ENCODE measurements around the gene SIT1. TPM values are rescaled to one million over a fixed set of nuclear protein-coding genes. Genes with fewer than 3 reads are reported as not detected.

Gene SIT1
- total and polyA plus RNA-seq, 4 donors = 0.87 to 3.8 (median 1.4) TPM

DNA sequence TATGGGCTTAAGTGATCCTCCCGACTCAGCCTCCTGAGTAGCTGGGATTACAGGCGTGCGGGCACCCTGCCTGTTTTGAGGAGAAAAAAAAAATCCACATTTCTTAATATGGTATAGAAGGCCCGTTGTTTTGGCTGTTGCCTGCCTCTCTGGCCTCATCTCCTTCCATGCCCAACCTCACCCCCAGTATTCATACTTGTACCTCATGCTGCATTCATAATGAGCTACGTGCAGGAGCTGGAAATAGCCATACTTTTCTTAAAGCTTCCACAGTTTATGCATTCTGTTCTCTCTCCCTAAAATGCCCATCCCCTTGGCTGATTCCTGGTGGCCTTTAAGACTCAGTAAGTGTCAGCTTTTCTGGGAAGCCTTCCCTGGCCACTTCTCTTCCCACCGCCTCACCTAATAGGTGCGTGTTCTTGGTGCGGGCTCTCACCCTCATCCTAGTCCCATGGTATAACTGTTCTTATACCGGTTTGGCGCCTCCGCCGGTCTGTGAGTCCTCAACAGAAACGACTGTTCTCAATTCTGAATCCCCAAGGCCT lies 41.1 kb upstream of the SIT1 start:
- H3K4me1 ChIP-seq (ENCODE audit: control insufficient read depth in 5 of 5, insufficient read depth in 5 of 5, low read length in 5 of 5) = peaks cover 6 to 25% (median 11%) of the 10 kb centered on the region in 5 donors
- peak overlapping the region; percentile 44 to 91 for H3K27ac ChIP-seq (ENCODE audit: low read depth in 1 of 2, low read length in 1 of 2)
- ATAC-seq (ENCODE audit: insufficient read depth, low FRiP score) (no peak), DNase-seq (no peak)
- no peak overlapping the region for H3K9ac ChIP-seq (ENCODE audit: insufficient read depth in 1 of 2, low read length in 2 of 2)
- 81 to 86% methylated on average over 13 of the region's 13 CpGs for WGBS, 2 donors
- peaks cover 0 to 2% (median 2%) of the 10 kb centered on the region in 4 donors for H3K36me3 ChIP-seq (ENCODE audit: control insufficient read depth in 4 of 4, insufficient read depth in 4 of 4, low read length in 4 of 4)
- TF ChIP-seq, protein P1, sequence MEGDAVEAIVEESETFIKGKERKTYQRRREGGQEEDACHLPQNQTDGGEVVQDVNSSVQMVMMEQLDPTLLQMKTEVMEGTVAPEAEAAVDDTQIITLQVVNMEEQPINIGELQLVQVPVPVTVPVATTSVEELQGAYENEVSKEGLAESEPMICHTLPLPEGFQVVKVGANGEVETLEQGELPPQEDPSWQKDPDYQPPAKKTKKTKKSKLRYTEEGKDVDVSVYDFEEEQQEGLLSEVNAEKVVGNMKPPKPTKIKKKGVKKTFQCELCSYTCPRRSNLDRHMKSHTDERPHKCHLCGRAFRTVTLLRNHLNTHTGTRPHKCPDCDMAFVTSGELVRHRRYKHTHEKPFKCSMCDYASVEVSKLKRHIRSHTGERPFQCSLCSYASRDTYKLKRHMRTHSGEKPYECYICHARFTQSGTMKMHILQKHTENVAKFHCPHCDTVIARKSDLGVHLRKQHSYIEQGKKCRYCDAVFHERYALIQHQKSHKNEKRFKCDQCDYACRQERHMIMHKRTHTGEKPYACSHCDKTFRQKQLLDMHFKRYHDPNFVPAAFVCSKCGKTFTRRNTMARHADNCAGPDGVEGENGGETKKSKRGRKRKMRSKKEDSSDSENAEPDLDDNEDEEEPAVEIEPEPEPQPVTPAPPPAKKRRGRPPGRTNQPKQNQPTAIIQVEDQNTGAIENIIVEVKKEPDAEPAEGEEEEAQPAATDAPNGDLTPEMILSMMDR (IDR thresholded peaks at IDR 0.05; ENCODE audit: control extremely low read depth, extremely low read depth) = no peak
- no peaks in the 10 kb centered on the region for H3K27me3 ChIP-seq (ENCODE audit: control insufficient read depth in 3 of 3, insufficient read depth in 3 of 3, low read length in 2 of 3)
- H3K4me3 ChIP-seq = no peak overlapping the region
- no peaks in the 10 kb centered on the region for H3K9me3 ChIP-seq (ENCODE audit: control insufficient read depth in 4 of 4, insufficient read depth in 3 of 4, low read length in 3 of 4)

GRCh38 chr9:35691334-35691650 lies 40.6 kb upstream of the SIT1 start:
- no peak for ATAC-seq (ENCODE audit: insufficient read depth, low FRiP score)
- Histone ChIP-seq H3K36me3 (ENCODE audit: control insufficient read depth in 4 of 4, insufficient read depth in 4 of 4, low read length in 4 of 4) (peaks cover 0 to 3% (median 0%) of the 10 kb centered on the region in 4 donors), H3K27me3 (ENCODE audit: control insufficient read depth in 3 of 3, insufficient read depth in 3 of 3, low read length in 2 of 3) (no peaks in the 10 kb centered on the region), H3K27ac (ENCODE audit: low read depth in 1 of 2, low read length in 1 of 2) (peak overlapping the region; percentile 52 to 91), H3K9me3 (ENCODE audit: control insufficient read depth in 4 of 4, insufficient read depth in 3 of 4, low read length in 3 of 4) (no peaks in the 10 kb centered on the region), H3K4me3 (peak overlapping the region; percentile 32), H3K4me1 (ENCODE audit: control insufficient read depth in 5 of 5, insufficient read depth in 5 of 5, low read length in 5 of 5) (peaks cover 6 to 25% (median 11%) of the 10 kb centered on the region in 5 donors), H3K9ac (ENCODE audit: insufficient read depth in 1 of 2, low read length in 2 of 2) (peak overlapping the region in 1 of 2 donors; percentile 72)
- TF ChIP-seq, protein P1 (IDR thresholded peaks at IDR 0.05; ENCODE audit: control extremely low read depth, extremely low read depth) = no peak
- 18 to 19% methylated on average over 10 of the region's 10 CpGs for WGBS, 2 donors
- DNase-seq = no peak

DNA sequence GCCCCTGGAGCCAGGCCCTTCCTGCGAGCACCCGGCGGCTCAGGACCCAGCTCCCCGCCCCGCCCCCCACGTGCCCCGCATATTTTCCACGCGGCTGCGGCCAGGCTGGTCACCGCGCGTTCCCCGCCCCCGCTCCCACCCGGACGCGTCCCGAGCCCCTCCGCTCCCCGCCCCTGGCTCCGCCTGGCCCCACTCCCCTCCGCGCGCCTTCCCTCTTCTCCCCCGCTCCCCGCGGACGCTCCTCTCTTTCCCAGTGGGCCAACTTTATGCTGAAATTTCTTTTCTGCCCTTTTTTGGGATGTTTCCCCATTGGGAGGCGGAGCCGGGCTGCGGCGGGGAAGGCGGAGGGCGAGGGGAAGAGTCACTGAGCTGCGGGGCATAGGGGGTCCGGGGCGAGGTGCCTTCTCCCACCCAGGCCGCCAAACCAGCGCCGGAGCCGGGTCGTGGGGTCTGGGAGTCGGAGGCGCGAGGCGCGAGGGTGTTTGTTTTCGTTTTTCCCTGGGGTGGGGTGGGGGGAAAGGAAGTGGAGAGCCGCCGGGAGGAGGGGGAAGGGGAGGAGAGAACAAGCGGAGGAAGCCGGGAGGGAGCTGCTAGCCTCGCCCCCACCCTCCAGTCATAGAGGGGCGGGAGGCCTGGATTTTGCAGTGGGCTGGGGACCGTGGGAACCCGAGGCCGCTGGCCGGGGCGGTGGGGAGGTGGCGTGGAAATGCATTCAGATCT lies 40.0 kb upstream of the SIT1 start:
- ATAC-seq (ENCODE audit: insufficient read depth, low FRiP score) (peak; percentile 56), DNase-seq (peak; percentile 86 to 89 (median 86))
- peak overlapping the region; percentile 66 for H3K4me3 ChIP-seq
- H3K27me3 ChIP-seq (ENCODE audit: control insufficient read depth in 3 of 3, insufficient read depth in 3 of 3, low read length in 2 of 3) = no peaks in the 10 kb centered on the region
- WGBS, 2 donors = 1% methylated on average over 42 to 61 of the region's 61 CpGs
- peaks cover 0 to 3% (median under 1%) of the 10 kb centered on the region in 4 donors for H3K36me3 ChIP-seq (ENCODE audit: control insufficient read depth in 4 of 4, insufficient read depth in 4 of 4, low read length in 4 of 4)
- peaks cover 6 to 25% (median 11%) of the 10 kb centered on the region in 5 donors for H3K4me1 ChIP-seq (ENCODE audit: control insufficient read depth in 5 of 5, insufficient read depth in 5 of 5, low read length in 5 of 5)
- peak overlapping the region; percentile 81 to 91 for H3K27ac ChIP-seq (ENCODE audit: low read depth in 1 of 2, low read length in 1 of 2)
- H3K9ac ChIP-seq (ENCODE audit: insufficient read depth in 1 of 2, low read length in 2 of 2) = peak overlapping the region; percentile 46 to 72
- no peaks in the 10 kb centered on the region for H3K9me3 ChIP-seq (ENCODE audit: control insufficient read depth in 4 of 4, insufficient read depth in 3 of 4, low read length in 3 of 4)
- TF ChIP-seq, protein P1 (IDR thresholded peaks at IDR 0.05; ENCODE audit: control extremely low read depth, extremely low read depth) = no peak

Data from lung (tissue), 12 donors.